Subcutaneous abdominal adipose tissue (tissue), 5 donors: ENCODE results near the gene CEP120.

Source experiments
- H3K27ac ChIP-seq: one replicate; pipeline ENCODE4 v1.7.0; 2013; ENCODE audit warnings: low read depth, mild to moderate bottlenecking, inconsistent platforms, low read length, moderate library complexity
- H3K27me3 ChIP-seq, 5 donors: one replicate each; pipeline ENCODE4 v1.7.0; 2013; ENCODE audit warnings: low read length in 5 of 5, inconsistent platforms in 1 of 5; ENCODE audit not compliant: control insufficient read depth in 5 of 5, insufficient read depth in 4 of 5
- H3K36me3 ChIP-seq, 5 donors: one replicate each; pipeline ENCODE4 v1.7.0; 2013; ENCODE audit warnings: low read length in 5 of 5; ENCODE audit not compliant: control insufficient read depth in 5 of 5, insufficient read depth in 5 of 5
- H3K4me1 ChIP-seq, 5 donors: one replicate each; pipeline ENCODE4 v1.7.0; 2013; ENCODE audit warnings: low read length in 5 of 5, mild to moderate bottlenecking in 3 of 5, moderate library complexity in 1 of 5; ENCODE audit not compliant: control insufficient read depth in 5 of 5, insufficient read depth in 5 of 5
- H3K4me3 ChIP-seq, 5 donors: one replicate each; pipeline ENCODE4 v1.7.0; 2013; ENCODE audit warnings: low read length in 5 of 5, low read depth in 1 of 5
- H3K9ac ChIP-seq, 5 donors: one replicate each; pipeline ENCODE4 v1.7.0; 2013; ENCODE audit warnings: low read length in 5 of 5, mild to moderate bottlenecking in 4 of 5, moderate library complexity in 3 of 5
- H3K9me3 ChIP-seq, 5 donors: one replicate each; pipeline ENCODE4 v1.7.0; 2013; ENCODE audit warnings: low read length in 5 of 5; ENCODE audit not compliant: control insufficient read depth in 5 of 5
- donor health status: healthy.
- donor health status: healthy.
- donor health status: healthy.
- donor health status: healthy.
- donor health status: healthy.

The CEP120 gene

DNA sequence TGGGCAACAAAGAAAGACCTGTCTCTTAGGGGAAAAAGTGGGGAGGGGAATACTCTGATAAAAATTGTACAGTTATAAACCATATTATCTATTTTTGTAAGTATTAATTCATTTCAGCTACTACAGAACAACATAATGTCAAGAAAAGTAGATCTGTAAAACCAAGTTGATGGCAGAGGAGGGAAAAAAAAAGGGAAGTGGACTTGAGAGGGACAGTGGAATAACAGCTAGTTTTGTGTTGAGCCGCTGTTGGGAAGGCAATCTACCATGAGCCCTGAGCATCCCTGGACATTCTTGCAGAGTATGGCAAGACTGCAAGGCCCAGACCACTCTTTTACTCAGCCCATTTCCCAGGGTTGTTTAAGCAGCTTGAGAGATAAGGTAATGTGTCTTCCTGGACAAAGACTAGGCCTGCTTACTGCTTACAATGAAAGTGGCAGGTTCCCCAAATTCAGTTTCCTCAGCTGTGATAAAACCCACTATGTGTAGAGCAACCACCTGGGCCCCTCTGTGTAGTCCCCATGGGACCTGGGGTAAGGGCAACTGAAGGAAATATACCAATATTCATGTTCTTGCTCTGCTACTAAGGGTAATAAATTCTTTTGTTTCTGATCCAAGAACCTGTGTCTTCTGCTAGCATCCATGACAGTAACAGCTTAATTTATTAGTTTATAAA, 25.0 kb downstream of the CEP120 start:
- no peak overlapping the region for H3K27ac ChIP-seq
- no peaks in the 10 kb centered on the region for H3K27me3 ChIP-seq
- no peak overlapping the region for H3K4me3 ChIP-seq
- no peak overlapping the region for H3K9ac ChIP-seq
- no peaks in the 10 kb centered on the region for H3K4me1 ChIP-seq
- no peaks in the 10 kb centered on the region for H3K9me3 ChIP-seq
- H3K36me3 ChIP-seq, result peaks cover 30 to 75% (median 50%) of the 10 kb centered on the region in 5 donors

DNA sequence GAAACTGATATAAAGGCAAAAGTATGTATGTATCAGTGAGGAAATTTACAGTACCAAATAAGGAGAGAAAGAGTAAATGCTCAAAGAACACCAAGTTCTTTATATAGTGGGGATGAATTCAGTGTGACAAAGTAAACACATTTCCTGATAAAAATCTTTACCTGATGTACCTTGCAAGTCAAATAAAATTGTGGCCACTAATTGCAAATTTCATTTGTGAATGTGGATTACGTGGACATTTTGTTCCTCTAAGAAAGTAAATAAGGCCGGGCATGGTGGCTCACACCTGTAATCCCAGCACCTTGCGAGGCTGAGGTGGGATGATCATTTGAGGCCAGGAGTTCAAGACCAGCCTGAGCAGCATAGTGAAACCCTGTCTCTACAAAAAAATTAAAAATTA, 25.7 kb downstream of the CEP120 start:
- H3K27ac ChIP-seq, result no peak overlapping the region
- peaks cover 32 to 69% (median 44%) of the 10 kb centered on the region in 5 donors for H3K36me3 ChIP-seq
- H3K9ac ChIP-seq, result no peak overlapping the region
- H3K27me3 ChIP-seq, result no peaks in the 10 kb centered on the region
- no peak overlapping the region for H3K4me3 ChIP-seq
- H3K9me3 ChIP-seq, result no peaks in the 10 kb centered on the region
- no peaks in the 10 kb centered on the region for H3K4me1 ChIP-seq

DNA sequence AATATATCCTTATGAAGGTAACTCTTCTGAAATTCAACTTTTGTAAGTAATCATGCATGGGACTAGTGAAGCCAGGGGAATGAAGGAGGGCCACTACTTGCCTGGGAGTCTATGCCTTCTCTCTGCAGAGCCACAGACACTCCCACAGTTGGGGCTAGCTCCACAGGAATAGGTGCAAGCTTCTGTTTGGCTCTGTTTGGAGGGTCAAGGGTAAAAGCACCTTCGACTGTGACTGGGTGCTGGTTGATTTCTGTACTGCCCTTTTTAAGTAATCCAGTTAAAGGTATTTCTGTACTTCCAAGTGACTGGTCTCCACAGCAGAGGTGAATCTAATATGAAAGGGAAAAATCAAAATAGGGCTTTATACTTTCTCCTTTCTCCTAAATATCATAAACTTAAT, 32.2 kb downstream of the CEP120 start:
- H3K4me1 ChIP-seq, result no peaks in the 10 kb centered on the region
- no peak overlapping the region for H3K4me3 ChIP-seq
- no peak overlapping the region for H3K9ac ChIP-seq
- H3K27me3 ChIP-seq, result no peaks in the 10 kb centered on the region
- H3K36me3 ChIP-seq, result peaks cover 27 to 58% (median 46%) of the 10 kb centered on the region in 5 donors
- H3K27ac ChIP-seq, result no peak overlapping the region
- no peaks in the 10 kb centered on the region for H3K9me3 ChIP-seq

DNA sequence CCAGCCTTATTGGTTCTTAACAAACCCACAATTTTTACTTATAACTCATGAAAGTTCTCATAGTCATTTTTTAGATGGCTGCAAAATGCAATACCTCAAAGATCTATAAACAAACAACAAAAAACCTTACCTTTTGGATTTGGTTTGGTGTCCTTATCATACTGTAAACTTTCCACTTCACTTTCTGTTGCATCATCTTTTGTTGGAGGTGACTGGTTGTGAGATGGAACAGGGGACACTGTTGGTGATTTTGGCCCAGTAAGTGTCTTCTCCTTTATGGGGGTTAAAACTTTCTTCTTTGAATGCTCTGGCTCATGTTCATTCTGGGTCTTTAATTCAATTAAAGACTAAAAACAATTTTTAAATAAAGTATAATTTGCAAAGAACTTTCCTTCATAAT, 33.4 kb downstream of the CEP120 start:
- Histone ChIP-seq H3K4me3 (no peak overlapping the region), H3K27me3 (no peaks in the 10 kb centered on the region), H3K36me3 (peaks cover 34 to 62% (median 49%) of the 10 kb centered on the region in 5 donors), H3K9ac (no peak overlapping the region), H3K27ac (no peak overlapping the region), H3K9me3 (no peaks in the 10 kb centered on the region), H3K4me1 (no peaks in the 10 kb centered on the region)

DNA sequence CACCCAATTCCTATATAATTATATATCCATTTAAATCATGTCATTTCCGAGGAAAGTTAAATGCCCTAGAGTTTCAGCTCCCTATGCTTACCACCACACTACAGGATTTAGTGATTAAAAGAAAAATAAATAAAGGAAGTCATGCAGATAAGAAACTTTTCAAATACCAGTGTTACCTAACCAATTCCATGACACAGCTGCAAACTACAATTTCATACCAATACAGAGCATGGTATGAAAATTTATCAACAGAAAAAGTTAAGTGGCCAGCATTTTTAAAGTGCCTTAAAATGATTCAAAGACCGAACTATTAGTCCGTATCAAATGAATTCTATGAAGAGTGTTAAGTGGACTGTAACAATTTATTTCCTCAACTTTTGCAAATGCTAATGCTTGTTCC, 35.9 kb downstream of the CEP120 start:
- Histone ChIP-seq H3K9ac (no peak overlapping the region), H3K4me3 (no peak overlapping the region), H3K27me3 (no peaks in the 10 kb centered on the region), H3K4me1 (no peaks in the 10 kb centered on the region), H3K27ac (no peak overlapping the region), H3K9me3 (no peaks in the 10 kb centered on the region), H3K36me3 (peaks cover 29 to 55% (median 46%) of the 10 kb centered on the region in 5 donors)

DNA sequence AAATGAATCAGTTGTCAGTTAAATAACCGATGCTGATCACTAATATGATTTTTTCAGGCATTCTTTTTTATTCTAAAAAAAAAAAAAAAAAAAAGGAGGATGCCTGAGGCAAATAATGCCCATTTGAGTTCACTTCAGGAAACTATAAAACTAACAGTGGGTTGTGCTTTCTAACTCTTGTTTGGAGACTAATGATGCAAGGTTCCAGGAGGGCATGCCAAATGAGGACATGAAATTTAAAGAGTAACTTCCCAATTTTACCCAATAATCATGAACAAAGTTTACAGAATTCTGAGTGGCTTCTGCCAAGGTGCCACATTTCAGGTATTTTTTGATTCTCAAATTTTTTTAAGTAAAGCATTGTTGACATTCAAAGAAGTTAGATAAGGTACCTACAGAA, 41.0 kb downstream of the CEP120 start:
- Histone ChIP-seq H3K27ac (no peak overlapping the region), H3K9me3 (no peaks in the 10 kb centered on the region), H3K27me3 (no peaks in the 10 kb centered on the region), H3K4me1 (no peaks in the 10 kb centered on the region), H3K9ac (no peak overlapping the region), H3K36me3 (peaks cover 35 to 65% (median 51%) of the 10 kb centered on the region in 5 donors), H3K4me3 (no peak overlapping the region)

DNA sequence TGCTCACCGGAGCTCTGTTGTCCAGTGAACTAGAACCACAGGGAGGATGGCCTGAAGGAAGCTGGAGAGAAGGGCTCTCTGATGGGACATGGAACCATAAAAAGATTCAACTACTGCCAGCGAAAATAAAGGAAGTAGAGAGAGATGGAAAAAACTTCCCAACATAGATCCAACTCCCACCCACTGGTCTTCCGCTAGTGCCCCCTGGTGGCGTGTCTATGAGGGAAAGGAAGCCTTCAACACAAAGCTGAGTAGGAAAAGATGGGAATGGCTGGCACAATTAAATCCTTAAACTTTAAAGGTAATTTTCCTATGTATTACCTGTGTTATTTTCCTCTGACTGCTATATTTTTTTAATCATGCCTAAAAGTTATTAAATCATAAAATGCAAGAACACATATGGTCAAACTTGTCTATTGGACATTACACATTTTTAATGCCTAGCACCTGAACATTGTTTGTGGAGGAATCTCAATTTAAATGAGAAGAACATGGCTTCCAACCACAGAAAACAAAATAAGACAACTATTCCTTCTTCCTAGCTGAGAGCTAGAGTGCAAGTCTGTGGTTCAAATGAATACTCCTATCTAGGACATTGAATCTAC, 51.5 kb downstream of the CEP120 start:
- Histone ChIP-seq H3K4me1 (no peaks in the 10 kb centered on the region), H3K4me3 (no peak overlapping the region), H3K27ac (no peak overlapping the region), H3K27me3 (no peaks in the 10 kb centered on the region), H3K9me3 (no peaks in the 10 kb centered on the region), H3K9ac (no peak overlapping the region), H3K36me3 (peaks cover 13 to 55% (median 40%) of the 10 kb centered on the region in 5 donors)

DNA sequence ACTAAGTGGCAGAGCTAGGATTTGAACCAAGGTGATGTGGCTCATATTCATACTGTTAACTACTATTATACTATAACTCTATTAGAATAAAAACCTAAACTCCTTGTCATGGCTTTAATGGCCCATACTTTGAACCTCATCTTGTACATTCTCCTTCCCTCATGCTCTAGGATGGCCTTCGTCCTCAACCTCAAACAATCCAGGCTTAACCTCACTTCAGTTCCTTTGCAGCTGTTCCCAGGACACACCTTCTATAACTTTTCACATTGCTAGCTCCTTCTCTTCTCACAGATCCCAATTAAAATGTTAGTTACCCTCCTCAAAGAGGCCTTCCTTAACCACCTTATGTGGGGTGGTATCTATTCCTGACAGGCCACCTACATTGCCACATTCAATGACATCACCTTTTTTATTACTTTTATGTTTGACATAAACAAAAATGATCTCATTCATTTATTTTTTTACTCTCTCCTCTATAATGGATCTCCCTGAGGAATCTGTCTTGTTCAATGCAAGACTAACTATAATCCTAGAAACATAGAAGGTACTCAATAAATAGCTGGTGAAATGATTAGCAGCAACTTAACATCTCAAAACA, 53.7 kb downstream of the CEP120 start:
- Histone ChIP-seq H3K4me3 (no peak overlapping the region), H3K4me1 (peaks cover 0 to 6% (median 0%) of the 10 kb centered on the region in 5 donors), H3K9ac (no peak overlapping the region), H3K27me3 (no peaks in the 10 kb centered on the region), H3K9me3 (no peaks in the 10 kb centered on the region), H3K36me3 (peaks cover 4 to 36% (median 19%) of the 10 kb centered on the region in 5 donors), H3K27ac (no peak overlapping the region)

DNA sequence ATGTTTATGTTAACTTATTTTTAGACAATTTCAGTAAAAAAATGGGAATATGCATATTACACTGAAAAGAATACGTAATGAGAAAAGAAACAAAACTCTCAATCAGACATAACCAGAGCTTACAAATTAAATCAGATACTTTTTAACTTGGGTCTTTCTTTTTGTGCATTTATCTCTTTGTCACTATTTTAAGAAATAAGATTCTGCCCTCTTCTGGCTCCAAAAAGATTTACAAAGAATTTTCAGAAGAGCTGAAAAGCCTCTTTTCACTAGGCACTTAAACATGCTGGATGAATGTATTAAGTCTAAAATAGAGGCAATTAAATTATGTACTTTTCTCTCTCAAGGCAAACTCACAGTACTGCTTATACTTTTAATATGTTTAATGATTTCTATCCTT, 55.5 kb downstream of the CEP120 start:
- no peak overlapping the region for H3K9ac ChIP-seq
- H3K27me3 ChIP-seq, result no peaks in the 10 kb centered on the region

DNA sequence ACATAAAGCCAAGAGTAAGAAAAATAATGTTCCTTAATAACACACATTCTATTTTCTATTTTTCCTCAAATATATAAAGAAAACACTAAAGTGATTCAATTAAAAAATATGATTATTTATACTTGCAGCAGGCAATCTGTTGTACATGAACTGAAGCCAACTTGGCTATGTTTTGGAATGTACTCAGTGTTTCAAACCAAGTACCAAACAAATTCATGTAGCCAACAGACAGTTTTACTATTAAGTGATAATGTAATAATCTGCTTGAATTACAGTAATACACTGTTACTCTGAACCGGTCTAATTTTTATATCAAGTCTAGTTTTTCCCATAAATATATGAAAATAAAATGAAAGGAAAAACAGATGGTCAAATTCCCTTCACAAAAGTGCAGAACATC, 58.0 kb downstream of the CEP120 start:
- no peak overlapping the region for H3K27ac ChIP-seq
- no peaks in the 10 kb centered on the region for H3K9me3 ChIP-seq
- H3K27me3 ChIP-seq, result no peaks in the 10 kb centered on the region
- H3K4me3 ChIP-seq, result no peak overlapping the region
- peaks cover 0 to 16% (median 11%) of the 10 kb centered on the region in 5 donors for H3K36me3 ChIP-seq
- no peak overlapping the region for H3K9ac ChIP-seq
- H3K4me1 ChIP-seq, result peaks cover 0 to 6% (median 0%) of the 10 kb centered on the region in 5 donors

More for the DNA sequence above, 55.5 kb downstream of the CEP120 start:
- Histone ChIP-seq H3K4me1 (peaks cover 0 to 6% (median 0%) of the 10 kb centered on the region in 5 donors), H3K36me3 (peaks cover 4 to 25% (median 11%) of the 10 kb centered on the region in 5 donors), H3K27ac (no peak overlapping the region), H3K4me3 (no peak overlapping the region), H3K9me3 (no peaks in the 10 kb centered on the region)
